Measurements from ENCODE around the gene KIF1C.
A peak's percentile ranks its signal among the peaks of the same experiment; 100 is the strongest.
"Not testable (repeated sequence)": the region's sequence is repeated elsewhere in the genome, so short reads cannot be mapped to it uniquely, and the experiment has no call there.

The KIF1C gene

GRCh38 chr17:5002121-5002788, 4.5 kb downstream of the KIF1C start:
- no peak for DNase-seq (ENCODE audit: low read depth)

- DNase-seq (ENCODE audit: low read depth): no peak
These were observed 5.6 kb downstream of the KIF1C start for GRCh38 chr17:5003214-5003867.

GRCh38 chr17:5011928-5012327, 14.2 kb downstream of the KIF1C start:
- DNase-seq (ENCODE audit: low read depth): no peak

GRCh38 chr17:5014357-5014756, 16.6 kb downstream of the KIF1C start:
- no peak for DNase-seq (ENCODE audit: low read depth)

- peak; percentile 44 for DNase-seq (ENCODE audit: low read depth)
These were observed 21.8 kb downstream of the KIF1C start for GRCh38 chr17:5019475-5019956.

GRCh38 chr17:5020502-5021023, 22.8 kb downstream of the KIF1C start:
- DNase-seq (ENCODE audit: low read depth): no peak

GRCh38 chr17:5022171-5022711, 24.5 kb downstream of the KIF1C start:
- DNase-seq (ENCODE audit: low read depth): no peak

- no peak for DNase-seq (ENCODE audit: low read depth)
These were observed 25.9 kb downstream of the KIF1C start for GRCh38 chr17:5023588-5024147.

GRCh38 chr17:5024604-5025003, 26.9 kb downstream of the KIF1C start:
- DNase-seq (ENCODE audit: low read depth): no peak

GRCh38 chr17:5027299-5027698, 29.5 kb downstream of the KIF1C start:
- no peak for DNase-seq (ENCODE audit: low read depth)

- no peak for DNase-seq (ENCODE audit: low read depth)
These were observed 30.2 kb downstream of the KIF1C start for GRCh38 chr17:5027916-5028315.

- DNase-seq (ENCODE audit: low read depth): not testable (repeated sequence)
These were observed 32.4 kb downstream of the KIF1C start for GRCh38 chr17:5030168-5030567.

- peak; percentile 83 for DNase-seq (ENCODE audit: low read depth)
These were observed 33.8 kb downstream of the KIF1C start for GRCh38 chr17:5031365-5032082.

GRCh38 chr17:5032865-5033264, 35.1 kb downstream of the KIF1C start:
- no peak for DNase-seq (ENCODE audit: low read depth)

- no peak for DNase-seq (ENCODE audit: low read depth)
These were observed 35.7 kb downstream of the KIF1C start for GRCh38 chr17:5033352-5034015.

- no peak for DNase-seq (ENCODE audit: low read depth)
These were observed 36.3 kb downstream of the KIF1C start for GRCh38 chr17:5034063-5034462.

GRCh38 chr17:5034651-5035050, 36.9 kb downstream of the KIF1C start:
- DNase-seq (ENCODE audit: low read depth): no peak

- no peak for DNase-seq (ENCODE audit: low read depth)
These were observed 37.6 kb downstream of the KIF1C start, which contains the start of gene SLC52A1 for GRCh38 chr17:5035315-5035714. Gene SLC52A1 (minus strand): TSS chr17:5035426. CDS start chr17:5034606, 820 bp downstream.

- DNase-seq (ENCODE audit: low read depth): peak; percentile 31
These were observed 44.6 kb downstream of the KIF1C start for GRCh38 chr17:5042157-5043022.

- no peak for DNase-seq (ENCODE audit: low read depth)
These were observed 45.8 kb downstream of the KIF1C start for GRCh38 chr17:5043524-5043923.

GRCh38 chr17:5044630-5045029, 46.9 kb downstream of the KIF1C start:
- no peak for DNase-seq (ENCODE audit: low read depth)
